ENCODE data around the gene EXOC6. TPM values are rescaled to one million over a fixed set of nuclear protein-coding genes. Genes with fewer than 3 reads are reported as not detected.

EXOC6 gene
- total and polyA plus RNA-seq, 2 of the 13 experiments (the other 11 are each of a cell fraction or from before 2014, with no cell fraction given) = 22.2 to 29.2 TPM

GRCh38 chr10:92903633-92904032 is 55.3 kb downstream of the EXOC6 start (continued):
- TF ChIP-seq MLXIP (CRISPR knock-in tag; IDR thresholded peaks at IDR 0.05; ENCODE audit: borderline replicate concordance) = no peak
- no peak for TF ChIP-seq ZBED4 (CRISPR knock-in tag; IDR thresholded peaks at IDR 0.05; ENCODE audit: borderline replicate concordance)
- TF ChIP-seq SP140L (CRISPR knock-in tag; IDR thresholded peaks at IDR 0.05; ENCODE audit: borderline replicate concordance) = no peak
- no peak for TF ChIP-seq ZNF713 (CRISPR knock-in tag; IDR thresholded peaks at IDR 0.05)
- TF ChIP-seq NCOR1 (IDR thresholded peaks at IDR 0.05; ENCODE audit: borderline replicate concordance, low read length) = no peak
- no peak for TF ChIP-seq ZNF3 (CRISPR knock-in tag; IDR thresholded peaks at IDR 0.05)
- TF ChIP-seq HOMEZ (CRISPR knock-in tag; IDR thresholded peaks at IDR 0.05; ENCODE audit: low read depth) = no peak
- TF ChIP-seq ZNF280B (CRISPR knock-in tag; IDR thresholded peaks at IDR 0.05; ENCODE audit: borderline replicate concordance) = no peak
- TF ChIP-seq FOXA1 (IDR thresholded peaks at IDR 0.05) = peak; percentile 82
- TF ChIP-seq FOXA1 (CRISPR knock-in tag; IDR thresholded peaks at IDR 0.05) = no peak
- TF ChIP-seq HNF4G (IDR thresholded peaks at IDR 0.05; ENCODE audit: borderline replicate concordance, low read depth, low read length) = 0 out of 2 replicates have a peak, but pooled peaks have one; percentile 8
- no peak for TF ChIP-seq HNF4G (CRISPR knock-in tag; IDR thresholded peaks at IDR 0.05; ENCODE audit: borderline replicate concordance, low read depth)
- no peak for TF ChIP-seq JUND (CRISPR knock-in tag; IDR thresholded peaks at IDR 0.05)
- no peak for TF ChIP-seq RFXAP (CRISPR knock-in tag; IDR thresholded peaks at IDR 0.05; ENCODE audit: borderline replicate concordance)
- TF ChIP-seq KDM4B (CRISPR knock-in tag; IDR thresholded peaks at IDR 0.05) = no peak
- TF ChIP-seq EP300 (IDR thresholded peaks at IDR 0.05; ENCODE audit: low read depth in 2 of 2, low read length in 2 of 2) = peak in 1 of 2 experiments; percentile 37; a peak in 1 of 4 replicates
- TF ChIP-seq EP300 (CRISPR knock-in tag; IDR thresholded peaks at IDR 0.05; ENCODE audit: borderline replicate concordance) = no peak
- no peak for TF ChIP-seq LCORL (IDR thresholded peaks at IDR 0.05)
- 0 out of 2 replicates have a peak, but pooled peaks have one; percentile 38 for TF ChIP-seq LCORL (CRISPR knock-in tag; IDR thresholded peaks at IDR 0.05)
- TF ChIP-seq GLMP (CRISPR knock-in tag; IDR thresholded peaks at IDR 0.05; ENCODE audit: borderline replicate concordance) = no peak
- no peak for TF ChIP-seq ZMAT3 (CRISPR knock-in tag; conservative IDR thresholded peaks at IDR 0.05)
